HL-60 (cell line): Measurements from ENCODE around the gene MARCHF3.

Source experiments
- DNase-seq, 2 experiments: peaks; one replicate each; pipeline ENCODE4 v3.0.0-alpha.2; 2010 to 2020; ENCODE audit warnings: low read depth in 1 of 2, low spot score in 1 of 2
- H3K27ac ChIP-seq: fragments of 250-450 bp; sonication (Bioruptor Pico); replicated peaks from 2 replicates; pipeline ENCODE4 v1.5.1; 2020; ENCODE audit warnings: mild to moderate bottlenecking, moderate library complexity
- H3K27me3 ChIP-seq: fragments of 250-450 bp; sonication (Bioruptor Pico); 2 replicates; pipeline ENCODE4 v1.5.1; 2021; ENCODE audit warnings: mild to moderate bottlenecking, moderate library complexity; ENCODE audit not compliant: insufficient read depth, poor library complexity, severe bottlenecking
- H3K4me3 ChIP-seq: replicated peaks from 2 replicates; pipeline ENCODE4 v1.5.1; 2011; ENCODE audit warnings: mild to moderate bottlenecking, control low read depth, low read length; ENCODE audit not compliant: insufficient read depth
- GABPA ChIP-seq: IDR thresholded peaks from 2 replicates; pipeline ENCODE4 v1.6.1; 2012; ENCODE audit warnings: low read depth
- POLR2AphosphoS5 ChIP-seq: IDR thresholded peaks from 2 replicates; pipeline ENCODE4 v1.6.1; 2012; ENCODE audit warnings: low read depth
- SPI1 ChIP-seq: IDR thresholded peaks from 2 replicates; pipeline ENCODE4 v1.6.1; 2012; ENCODE audit warnings: low read depth, mild to moderate bottlenecking, borderline replicate concordance
- TF ChIP-seq, protein P1 (sequence below): IDR thresholded peaks from one replicate; pipeline ENCODE4 v1.5.1; 2011; ENCODE audit warnings: low read length, control low read depth, inconsistent platforms; ENCODE audit not compliant: insufficient read depth
- TF ChIP-seq, protein P2 (sequence below): IDR thresholded peaks from 2 replicates; pipeline ENCODE4 v1.6.1; 2012; ENCODE audit warnings: low read depth; ENCODE audit not compliant: insufficient replicate concordance

Gene MARCHF3

DNA sequence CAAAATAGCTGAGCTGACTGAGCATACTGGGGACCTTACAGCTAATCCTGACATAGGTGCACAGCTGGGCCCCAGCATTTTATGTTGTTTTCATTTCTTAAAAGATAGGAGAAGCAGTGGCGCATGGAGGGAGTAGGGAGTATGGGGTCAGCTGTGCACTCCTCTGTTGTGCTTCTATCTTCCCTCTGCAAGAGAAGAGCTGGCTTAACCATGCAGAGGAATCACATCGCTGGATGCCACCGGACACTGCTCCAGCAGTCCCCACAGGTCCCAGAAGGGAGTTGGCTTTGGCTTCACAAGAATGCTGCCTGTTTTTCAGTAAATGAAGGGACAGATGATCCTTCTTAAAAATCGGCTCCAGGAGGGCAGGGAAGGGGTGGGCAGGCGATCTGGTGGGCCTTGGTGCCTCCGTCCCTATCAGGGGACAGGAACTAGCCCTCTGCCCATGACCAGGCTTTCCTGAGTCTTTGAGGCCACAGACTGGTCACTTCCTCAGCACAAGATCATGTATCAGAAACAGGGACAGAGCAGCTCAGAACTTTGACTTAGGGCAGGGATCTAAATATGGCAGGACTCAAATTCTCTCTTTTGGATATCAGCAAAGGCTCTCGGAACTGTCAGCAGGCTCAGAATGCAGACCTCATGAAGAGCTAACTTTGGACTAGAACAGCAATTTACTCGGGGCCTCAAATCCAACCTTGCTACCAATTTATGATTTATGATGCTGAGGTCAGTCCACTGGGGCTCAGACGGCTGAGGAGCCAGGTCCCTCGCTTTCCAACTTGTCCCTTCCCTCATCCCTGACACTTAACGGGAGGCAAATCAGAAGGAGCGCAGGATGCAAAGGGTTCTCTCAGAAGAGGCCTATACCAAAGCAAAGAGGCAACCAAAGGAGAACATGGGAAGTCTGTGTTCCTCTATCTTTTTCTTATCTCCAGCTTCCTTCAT is 47.2 kb downstream of the MARCHF3 start:
- H3K27ac ChIP-seq: no peak overlapping the region

DNA sequence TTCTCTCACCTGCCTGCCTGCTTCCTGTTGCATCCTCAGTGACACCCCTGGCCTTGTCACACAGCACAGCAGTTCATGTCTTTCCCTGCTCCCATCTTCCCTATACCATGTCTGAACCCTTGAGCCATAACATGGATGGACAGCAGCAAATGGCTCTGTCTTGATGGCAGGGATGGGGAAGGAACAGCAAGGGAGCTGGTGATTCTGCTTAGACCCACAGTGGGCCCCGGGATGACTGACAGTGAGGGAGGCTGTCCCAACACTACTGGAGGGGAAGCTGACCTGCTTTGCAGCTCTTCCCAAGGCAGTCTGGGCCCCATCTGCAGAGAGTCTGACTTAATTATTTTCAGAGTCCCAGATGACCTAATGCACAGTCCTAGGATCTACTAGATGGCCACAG is 48.2 kb downstream of the MARCHF3 start:
- no peak for DNase-seq
- no peaks in the 10 kb centered on the region for H3K27me3 ChIP-seq
- H3K27ac ChIP-seq: no peak overlapping the region
- TF ChIP-seq GABPA (no peak), POLR2AphosphoS5 (no peak), SPI1 (no peak)
- TF ChIP-seq, protein P1, sequence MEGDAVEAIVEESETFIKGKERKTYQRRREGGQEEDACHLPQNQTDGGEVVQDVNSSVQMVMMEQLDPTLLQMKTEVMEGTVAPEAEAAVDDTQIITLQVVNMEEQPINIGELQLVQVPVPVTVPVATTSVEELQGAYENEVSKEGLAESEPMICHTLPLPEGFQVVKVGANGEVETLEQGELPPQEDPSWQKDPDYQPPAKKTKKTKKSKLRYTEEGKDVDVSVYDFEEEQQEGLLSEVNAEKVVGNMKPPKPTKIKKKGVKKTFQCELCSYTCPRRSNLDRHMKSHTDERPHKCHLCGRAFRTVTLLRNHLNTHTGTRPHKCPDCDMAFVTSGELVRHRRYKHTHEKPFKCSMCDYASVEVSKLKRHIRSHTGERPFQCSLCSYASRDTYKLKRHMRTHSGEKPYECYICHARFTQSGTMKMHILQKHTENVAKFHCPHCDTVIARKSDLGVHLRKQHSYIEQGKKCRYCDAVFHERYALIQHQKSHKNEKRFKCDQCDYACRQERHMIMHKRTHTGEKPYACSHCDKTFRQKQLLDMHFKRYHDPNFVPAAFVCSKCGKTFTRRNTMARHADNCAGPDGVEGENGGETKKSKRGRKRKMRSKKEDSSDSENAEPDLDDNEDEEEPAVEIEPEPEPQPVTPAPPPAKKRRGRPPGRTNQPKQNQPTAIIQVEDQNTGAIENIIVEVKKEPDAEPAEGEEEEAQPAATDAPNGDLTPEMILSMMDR: no peak
- TF ChIP-seq, protein P2, sequence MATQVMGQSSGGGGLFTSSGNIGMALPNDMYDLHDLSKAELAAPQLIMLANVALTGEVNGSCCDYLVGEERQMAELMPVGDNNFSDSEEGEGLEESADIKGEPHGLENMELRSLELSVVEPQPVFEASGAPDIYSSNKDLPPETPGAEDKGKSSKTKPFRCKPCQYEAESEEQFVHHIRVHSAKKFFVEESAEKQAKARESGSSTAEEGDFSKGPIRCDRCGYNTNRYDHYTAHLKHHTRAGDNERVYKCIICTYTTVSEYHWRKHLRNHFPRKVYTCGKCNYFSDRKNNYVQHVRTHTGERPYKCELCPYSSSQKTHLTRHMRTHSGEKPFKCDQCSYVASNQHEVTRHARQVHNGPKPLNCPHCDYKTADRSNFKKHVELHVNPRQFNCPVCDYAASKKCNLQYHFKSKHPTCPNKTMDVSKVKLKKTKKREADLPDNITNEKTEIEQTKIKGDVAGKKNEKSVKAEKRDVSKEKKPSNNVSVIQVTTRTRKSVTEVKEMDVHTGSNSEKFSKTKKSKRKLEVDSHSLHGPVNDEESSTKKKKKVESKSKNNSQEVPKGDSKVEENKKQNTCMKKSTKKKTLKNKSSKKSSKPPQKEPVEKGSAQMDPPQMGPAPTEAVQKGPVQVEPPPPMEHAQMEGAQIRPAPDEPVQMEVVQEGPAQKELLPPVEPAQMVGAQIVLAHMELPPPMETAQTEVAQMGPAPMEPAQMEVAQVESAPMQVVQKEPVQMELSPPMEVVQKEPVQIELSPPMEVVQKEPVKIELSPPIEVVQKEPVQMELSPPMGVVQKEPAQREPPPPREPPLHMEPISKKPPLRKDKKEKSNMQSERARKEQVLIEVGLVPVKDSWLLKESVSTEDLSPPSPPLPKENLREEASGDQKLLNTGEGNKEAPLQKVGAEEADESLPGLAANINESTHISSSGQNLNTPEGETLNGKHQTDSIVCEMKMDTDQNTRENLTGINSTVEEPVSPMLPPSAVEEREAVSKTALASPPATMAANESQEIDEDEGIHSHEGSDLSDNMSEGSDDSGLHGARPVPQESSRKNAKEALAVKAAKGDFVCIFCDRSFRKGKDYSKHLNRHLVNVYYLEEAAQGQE: no peak
- H3K4me3 ChIP-seq: no peak overlapping the region

More for the DNA sequence above, 47.2 kb downstream of the MARCHF3 start:
- TF ChIP-seq GABPA: no peak
- TF ChIP-seq, protein P2: no peak
- TF ChIP-seq POLR2AphosphoS5: no peak
- TF ChIP-seq, protein P1: no peak
- Histone ChIP-seq H3K4me3 (no peak overlapping the region), H3K27me3 (no peaks in the 10 kb centered on the region)
- DNase-seq: no peak

DNA sequence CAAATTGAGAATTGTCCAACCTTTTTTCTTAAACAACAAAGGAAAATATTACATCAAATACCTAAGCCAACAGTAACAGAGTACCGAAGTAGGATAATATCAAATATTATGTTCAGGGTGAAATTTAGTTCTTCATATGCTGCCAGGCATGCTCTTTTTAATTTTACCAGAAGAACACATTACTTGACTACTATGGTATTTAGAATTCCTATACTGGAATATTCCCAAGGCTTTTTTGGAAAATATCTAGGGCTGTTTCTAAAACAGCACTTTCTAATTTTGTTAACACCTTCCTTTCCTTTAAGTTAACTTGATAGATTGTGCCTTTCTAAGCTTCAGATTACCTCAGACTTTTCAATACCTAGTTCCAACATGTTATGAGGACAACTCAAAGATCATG is 48.7 kb downstream of the MARCHF3 start:
- DNase-seq: no peak
- TF ChIP-seq, protein P1: no peak
- TF ChIP-seq, protein P2: no peak
- TF ChIP-seq GABPA (no peak), SPI1 (no peak), POLR2AphosphoS5 (no peak)
- H3K27me3 ChIP-seq: no peaks in the 10 kb centered on the region
- no peak overlapping the region for H3K4me3 ChIP-seq
- H3K27ac ChIP-seq: no peak overlapping the region
